ENCODE data around the gene MAPK8.

MAPK8 gene

DNA sequence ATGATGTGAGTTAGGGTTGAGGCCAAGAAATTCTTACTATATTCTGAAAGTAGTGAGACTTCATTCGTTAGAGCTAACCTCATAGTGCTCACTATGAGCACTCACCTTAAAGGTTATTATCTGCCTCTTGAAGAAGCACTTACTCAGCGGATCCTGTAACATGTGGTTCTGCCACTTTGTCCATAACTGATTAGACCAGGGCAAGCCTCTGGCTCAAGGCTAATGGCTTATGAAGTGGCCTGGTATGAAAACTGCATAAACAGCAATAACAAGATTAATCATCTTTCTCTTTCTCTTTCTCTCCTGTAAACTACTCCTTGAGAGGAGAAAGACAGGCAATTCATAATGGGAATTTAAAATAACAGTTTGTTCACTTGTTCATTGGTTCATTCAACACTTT is 82.8 kb downstream of the MAPK8 start:
- DNase-seq = no peak

DNA sequence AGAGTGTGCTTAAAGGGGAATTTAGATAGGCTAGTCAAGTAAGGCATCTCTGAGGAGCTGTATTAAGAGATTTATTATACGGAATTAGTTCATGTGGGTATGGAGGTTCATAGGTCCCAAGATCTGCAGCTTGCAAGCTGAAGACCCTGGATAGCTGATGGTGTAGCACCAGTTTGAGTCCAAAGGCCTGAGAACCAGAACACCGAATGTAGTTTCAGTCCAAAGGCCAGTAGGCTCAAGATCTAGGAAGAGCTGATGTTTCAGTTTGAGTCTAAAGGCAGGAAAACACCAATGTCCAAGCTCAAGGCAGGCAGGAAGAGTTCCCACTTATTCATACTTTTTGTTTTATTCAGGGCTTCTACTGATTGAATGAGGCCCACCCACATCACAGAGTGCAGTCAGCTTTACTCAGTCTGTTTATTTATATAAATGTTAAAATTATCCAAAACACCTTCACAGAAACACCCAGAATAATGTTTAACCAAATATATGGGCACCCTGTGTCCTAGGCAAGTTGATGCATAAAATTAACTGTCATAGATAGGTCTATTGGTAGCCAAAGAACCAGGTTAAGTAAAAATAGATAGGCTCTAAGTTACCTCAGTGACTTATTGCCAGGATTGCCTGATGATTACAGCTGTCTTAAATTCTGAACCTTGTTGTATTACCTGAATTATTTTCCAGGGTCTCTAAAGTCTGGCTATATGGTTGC is 83.5 kb downstream of the MAPK8 start:
- DNase-seq = no peak

DNA sequence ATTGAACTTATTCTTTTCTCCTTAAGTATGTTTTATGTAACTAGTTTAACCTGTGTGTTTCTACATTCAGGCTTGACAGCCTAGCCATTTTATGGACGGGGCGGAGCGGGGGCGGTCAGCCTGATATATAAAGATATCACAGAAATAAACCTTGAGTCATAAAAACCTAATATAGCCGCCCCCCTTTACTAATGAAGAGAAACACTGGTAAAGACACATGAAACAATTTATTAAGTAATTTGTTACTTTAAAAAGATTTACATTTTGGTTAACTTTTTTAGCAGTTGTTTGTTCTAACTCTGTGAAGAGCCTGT is 84.0 kb downstream of the MAPK8 start:
- no peak for DNase-seq

DNA sequence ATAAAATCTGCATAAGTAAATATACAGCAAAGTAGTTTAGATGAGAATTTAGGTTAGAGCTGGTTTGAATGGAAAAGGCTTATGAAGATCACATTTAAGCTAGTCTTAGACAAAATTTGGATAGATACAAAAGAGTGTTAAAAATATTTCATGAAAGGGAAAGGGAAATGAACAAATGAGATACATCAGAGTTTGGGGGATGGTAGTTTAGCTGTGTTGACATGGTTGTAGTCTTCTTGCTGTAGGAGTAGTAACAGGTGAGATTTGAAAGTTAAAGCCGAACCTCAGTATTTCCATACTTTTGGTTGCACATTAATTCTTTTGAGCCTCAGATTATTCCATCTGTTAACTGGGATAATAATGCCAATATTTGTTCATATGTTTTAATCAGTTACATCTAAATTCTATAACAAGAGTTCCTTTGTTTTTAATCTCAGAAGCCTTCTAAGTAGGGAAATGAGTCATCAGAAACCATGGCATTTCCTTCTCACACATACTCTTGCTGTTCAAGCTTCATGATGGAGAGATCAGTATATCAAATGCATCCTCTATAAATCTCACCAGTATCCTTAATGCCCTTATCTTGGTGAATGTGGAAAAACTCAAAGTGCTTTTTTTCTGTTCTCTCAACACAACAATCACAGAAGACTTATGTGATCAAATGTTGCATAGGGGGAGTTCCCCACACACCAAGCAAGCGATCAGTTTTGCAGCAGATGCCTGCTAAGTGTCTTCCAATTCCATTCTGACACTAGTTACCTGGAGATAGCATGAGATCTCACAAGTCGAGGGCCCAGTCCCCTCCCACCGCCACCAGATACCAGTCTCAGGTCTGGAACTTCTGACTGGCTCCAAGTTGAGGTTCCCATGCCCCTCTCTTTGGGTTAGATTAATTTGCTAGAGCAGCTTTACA is 84.7 kb downstream of the MAPK8 start:
- no peak for DNase-seq

DNA sequence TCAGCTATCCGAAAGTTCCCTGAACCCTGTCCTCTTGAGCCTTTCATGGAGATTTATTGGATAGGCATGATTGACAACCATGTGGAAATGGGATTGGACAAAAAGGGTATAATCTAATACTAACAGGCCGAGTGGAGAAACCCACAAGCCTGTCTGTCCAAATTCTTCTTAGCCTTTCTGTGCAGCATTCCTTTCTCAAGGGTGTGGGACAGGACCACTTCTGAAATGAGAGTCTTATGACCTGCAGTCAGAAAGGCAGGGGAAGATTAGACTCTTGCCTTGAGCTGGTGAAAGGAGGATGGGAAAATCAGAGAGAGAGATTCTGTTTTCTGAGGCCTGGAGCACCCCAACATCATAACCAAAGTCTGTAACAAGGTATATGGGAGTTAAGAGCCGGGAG is 85.5 kb downstream of the MAPK8 start:
- DNase-seq = no peak

DNA sequence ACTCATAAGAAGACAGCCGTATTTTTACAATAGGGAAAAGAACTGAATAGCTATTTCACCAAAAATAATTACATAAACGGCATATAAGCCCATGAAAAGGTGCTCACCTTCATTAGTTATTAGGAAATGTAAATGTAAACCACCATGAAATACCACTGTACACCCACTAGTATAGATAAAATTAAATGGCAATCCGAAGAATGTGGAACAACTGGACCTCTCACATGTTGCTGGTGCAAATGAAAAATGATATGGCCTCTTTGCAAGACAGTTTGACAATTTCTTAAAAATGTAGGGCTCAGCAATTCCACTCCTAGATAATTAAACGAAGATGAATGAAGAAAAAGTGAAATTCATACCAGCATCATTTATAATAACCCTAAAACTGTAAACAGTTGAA is 91.8 kb downstream of the MAPK8 start:
- DNase-seq = no peak

DNA sequence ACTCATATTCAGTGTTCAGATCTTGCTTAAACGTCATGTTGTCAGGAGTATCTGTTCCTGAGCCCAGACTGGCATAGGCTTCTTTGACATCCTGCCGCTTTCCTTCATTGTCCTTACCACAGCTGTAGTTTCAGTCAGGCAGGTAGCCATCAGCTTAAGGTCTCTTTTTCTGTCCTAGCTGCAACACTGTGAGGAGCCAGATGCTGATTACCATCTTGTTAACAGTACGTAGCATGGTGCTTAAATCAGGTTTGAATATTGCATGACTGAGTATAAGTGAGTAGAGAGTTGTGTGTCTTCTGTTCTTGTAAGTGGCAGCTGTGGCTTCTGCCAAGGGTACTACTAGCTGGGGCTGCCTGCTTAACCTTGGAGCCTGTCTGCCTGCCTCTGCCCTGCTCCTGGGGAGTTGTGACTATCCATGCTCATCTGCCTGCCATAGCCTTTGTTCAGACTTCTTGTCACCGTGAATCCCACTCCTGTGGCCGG is 92.6 kb downstream of the MAPK8 start:
- no peak for DNase-seq

DNA sequence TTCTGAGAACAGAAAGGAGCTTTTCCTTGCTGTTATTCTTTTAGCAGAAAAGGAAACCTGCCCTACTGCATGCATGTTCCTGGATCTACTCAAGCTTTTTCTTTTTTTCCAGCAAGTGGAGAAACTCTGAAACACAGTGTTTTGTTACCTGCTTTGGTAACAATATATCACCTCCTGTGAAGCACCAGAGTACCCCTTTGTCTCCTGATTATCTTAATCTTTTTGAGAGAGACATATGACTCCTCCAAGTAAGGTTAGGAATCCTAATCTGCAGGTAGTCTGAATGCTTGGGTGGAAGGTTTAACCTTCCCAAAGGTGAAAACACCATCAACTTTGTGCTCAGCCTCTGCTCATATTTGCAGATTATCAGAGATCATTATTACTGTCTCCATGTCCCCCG is 93.1 kb downstream of the MAPK8 start:
- no peak for DNase-seq

DNA sequence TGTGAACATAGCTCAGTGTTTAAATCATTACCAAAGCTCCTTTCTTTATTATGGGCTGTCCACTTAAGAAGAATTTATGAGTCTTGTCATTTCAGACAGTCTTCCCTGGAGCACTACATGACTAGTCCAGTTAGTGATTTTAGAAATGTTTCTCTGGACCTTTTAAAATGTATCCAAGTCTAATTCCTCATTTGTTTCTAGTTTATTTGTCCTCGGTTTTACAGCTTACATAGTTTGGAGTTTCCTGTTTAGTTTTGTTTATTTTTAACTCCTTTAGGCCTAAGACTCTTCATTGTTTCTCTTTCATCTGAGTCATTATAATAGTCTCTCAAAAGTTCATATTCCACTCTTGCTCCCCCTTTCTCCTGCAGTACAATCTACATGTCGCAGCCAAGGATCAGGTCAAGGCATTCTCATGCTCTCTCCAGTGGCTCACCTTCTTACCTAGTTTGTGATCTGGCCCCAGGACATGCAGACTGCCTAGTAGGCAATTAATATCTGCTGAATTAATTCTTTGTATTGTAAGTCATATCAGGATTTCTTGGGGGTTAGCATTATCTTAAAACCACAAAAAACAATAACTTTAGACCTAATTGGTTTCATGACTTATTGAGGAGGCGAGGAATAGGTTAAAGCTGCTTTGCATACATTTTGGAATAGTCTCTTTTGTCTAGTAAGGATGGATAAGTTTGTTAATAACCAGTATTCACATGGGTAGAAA is 93.8 kb downstream of the MAPK8 start:
- DNase-seq = no peak

DNA sequence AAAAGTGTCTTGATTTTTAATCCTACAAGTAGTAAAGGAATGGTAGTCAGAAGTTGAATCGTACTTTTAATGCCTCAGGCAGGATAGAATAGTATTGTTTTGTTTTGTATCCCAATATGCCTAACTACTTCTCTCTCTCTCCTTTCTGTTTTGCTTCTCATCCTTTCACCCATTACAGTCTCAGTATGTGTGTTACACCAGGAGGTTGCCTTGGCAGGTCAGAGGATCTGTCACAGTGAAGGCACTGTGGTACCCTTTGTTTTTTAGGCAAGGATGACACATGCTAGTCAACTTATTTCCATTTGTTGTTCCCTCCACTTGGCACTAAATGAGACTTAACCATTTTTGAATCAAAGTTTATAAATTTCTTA is 94.4 kb downstream of the MAPK8 start:
- DNase-seq = no peak

DNA sequence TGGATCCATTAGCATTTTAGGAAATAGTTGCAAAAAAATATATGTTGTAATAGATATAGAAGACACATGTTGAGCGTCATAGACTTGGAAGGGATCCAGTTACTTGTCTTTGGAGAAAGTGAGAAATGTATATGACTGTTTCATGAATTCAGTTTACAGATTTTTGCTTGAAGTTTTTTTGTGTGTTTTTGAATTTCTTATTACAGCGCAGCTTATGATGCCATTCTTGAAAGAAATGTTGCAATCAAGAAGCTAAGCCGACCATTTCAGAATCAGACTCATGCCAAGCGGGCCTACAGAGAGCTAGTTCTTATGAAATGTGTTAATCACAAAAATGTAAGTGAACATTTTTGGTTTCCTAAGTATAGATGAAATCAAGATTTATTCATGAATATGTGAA is 98.2 kb downstream of the MAPK8 start:
- DNase-seq = no peak

DNA sequence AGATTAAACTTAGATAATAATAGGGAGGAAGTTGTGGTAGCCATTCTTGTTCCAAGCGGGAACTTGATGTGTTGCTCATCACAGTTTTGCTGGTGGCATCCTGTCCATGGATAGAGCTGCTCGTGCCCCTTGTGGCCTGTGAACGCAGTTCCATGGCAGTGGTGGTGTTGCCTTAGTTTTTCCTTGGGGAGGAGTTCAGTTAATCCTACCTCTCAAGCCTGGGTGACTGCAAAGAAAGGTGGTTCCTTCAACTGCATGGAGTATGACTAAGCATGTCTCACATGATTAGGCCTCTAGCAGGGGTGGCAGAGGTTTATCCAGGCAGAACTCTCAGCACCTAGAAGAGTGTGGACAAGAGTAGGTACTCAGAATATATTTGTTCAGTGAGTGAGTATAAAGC is 99.7 kb downstream of the MAPK8 start:
- no peak for DNase-seq

DNA sequence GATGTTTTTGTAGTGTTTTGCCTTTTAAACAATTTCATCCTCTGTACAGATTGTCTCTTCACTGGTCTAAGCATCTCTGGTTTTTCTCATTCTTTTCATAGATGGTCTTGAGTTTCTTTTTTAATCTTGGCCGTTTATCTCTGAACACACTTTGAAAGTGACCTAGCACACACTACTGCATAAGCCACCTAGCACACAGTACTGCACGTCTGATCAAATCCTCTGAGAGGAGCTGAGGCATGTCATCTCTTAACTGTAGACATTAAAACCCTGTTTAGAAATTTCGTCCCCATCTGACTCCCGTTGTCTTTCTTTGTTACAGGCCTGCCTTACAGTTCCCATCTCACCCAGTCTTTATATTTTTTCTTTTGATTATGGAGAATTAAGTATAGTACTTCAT is 100.2 kb downstream of the MAPK8 start:
- no peak for DNase-seq

DNA sequence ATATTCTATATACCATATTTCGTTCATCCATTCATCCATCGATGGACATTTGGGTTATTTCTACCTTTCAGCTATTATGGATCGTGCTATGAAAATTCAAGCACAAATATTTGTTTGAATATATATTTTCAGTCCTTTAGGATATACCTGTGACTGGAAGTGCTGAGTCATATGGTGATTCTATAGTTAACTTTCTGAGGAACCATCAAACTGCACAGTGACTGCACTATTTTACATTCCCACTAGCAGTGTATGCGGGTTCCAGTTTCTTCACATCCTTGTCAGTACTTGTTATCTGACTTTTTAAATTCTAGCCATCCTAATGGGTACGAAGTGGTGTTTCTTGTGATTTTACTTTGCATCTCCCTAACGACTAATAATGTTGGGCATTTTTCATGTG is 104.0 kb downstream of the MAPK8 start:
- DNase-seq = no peak

DNA sequence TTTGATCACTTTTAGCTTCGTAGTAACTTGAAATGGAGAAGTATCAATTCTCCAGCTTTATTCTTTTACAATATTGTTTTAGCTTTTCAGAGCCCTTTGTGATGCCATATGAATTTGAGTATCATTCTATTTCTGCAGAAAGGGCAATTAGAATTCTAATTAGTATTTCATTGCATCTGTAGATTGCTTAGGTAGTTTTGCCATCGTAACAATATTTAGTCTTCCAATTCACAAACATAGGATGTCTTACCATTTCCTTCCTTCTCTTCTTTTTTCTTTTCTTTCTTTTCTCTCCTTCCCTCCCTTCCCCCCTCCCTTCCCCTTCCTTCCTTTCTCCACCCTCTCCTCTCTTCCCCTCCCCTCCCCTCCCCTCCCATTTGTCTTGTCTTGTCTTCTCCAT is 105.0 kb downstream of the MAPK8 start:
- DNase-seq = no peak

DNA sequence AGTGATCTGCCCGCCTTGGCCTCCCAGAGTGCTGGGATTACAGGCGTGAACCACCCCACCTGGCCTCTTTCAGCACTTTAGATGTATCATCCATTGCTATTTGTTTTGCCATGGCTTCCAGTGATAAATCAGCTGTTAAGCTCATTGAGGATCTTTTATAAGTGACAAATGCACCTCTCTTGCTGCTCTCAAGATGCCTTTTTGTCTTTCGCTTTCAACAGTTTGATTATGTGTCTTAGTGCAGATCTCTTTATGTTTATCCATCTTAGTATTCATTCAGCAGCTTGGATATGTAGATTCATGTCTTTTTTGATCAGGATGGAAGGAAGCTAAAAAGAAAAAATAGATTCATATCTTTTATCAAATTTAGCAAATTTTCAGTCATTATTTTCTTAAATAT is 105.6 kb downstream of the MAPK8 start:
- no peak for DNase-seq

DNA sequence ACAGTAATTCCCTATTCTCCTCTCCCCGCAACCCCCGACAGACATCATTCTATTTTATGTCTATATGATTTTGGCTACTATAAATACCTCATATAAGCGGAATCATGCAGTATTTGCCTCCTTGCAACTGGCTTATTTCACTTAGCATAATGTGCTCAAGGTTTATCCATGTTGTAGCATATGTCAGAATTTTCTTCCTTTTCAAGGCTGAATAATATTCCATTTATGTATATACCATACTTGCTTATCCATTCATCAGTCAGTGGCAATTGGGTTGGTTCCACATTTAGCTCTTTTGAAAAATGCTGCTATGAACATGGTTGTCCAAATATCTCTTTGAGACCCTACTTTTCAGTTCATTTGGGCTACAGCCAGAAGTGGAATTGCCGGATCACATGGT is 106.5 kb downstream of the MAPK8 start:
- no peak for DNase-seq

DNA sequence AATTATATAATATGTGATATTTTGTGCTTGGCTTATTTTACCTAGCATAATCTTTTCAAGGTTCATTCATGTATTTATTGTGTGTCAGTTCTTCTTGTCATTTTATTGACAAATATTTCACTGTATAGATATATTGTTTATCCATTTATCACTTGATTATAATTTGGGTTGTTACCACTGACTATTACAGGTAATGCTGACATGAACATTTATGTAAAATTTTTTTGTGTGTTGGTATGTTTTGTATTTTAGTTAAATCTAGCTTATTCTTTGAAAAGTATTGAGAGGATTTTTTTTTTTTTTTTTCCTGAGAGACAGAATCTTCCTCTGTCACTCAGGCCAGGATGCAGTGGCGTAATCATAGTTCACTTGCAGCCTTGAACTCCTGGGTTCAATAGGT is 107.7 kb downstream of the MAPK8 start:
- DNase-seq = no peak

DNA sequence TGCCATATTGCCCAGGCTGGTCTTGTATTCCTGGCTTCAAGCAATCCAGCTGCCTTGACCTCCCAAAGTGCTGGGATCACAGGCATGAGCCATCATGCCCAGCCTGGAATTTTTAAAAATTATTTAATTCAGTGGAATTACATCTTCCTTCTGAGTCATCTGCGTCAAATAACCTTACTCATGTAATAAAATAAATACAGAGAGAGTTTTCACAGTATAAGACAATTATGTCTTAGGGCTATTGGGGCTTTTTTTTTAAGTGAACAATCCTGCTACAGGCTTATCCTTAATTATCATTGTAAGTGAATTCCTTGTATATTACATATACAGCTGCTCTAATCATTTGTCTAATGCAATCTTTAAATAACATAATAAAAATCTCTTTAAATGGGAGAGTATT is 108.3 kb downstream of the MAPK8 start:
- no peak for DNase-seq

DNA sequence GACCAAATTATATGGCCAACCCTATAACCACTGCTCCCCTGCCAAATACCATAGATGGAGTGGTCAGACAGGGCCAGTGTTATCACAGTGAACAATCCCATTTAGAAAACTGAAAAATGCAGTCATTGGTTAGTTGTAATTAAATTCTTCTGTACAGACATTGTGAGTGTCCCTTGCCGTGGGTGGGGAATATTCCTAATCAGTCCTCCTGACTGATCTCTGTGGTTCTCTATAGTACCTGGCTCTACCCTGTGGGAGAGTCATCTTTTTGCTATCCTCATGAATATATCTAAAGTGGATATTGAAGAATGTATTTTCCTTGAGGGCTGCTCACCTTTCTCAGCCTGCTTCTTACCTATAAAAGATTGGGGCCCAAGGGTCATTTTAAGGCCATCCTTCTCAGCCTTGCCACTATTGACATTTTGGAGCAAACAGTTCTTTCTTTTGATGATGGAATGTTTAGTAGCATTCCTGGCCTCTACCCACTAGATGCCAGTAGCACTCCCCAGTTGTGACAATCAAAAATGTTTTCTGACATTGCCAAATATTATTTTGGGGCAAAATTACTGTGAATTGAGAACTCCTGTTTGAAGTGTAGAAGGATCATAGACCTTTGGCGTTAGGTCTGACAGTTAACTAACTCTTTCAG is 110.2 kb downstream of the MAPK8 start:
- no peak for DNase-seq

DNA sequence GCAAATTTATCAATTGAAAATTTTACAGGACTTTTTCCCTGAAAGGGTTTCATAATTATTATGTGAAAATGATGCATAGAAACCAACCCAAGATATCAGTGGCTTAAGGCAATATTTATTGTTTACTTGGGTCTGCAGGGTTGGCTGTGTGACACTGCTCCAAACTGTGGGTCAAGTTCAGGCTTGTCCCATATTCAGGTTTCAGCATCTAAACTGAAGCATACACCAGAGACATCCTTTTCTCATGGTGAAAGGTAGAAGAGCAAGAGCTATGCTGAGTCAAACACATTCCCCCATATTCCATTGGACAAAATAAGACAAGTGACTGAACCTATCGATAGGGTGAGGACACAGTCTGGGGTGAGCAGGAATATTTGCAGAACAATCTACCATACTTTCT is 110.9 kb downstream of the MAPK8 start:
- DNase-seq = no peak

DNA sequence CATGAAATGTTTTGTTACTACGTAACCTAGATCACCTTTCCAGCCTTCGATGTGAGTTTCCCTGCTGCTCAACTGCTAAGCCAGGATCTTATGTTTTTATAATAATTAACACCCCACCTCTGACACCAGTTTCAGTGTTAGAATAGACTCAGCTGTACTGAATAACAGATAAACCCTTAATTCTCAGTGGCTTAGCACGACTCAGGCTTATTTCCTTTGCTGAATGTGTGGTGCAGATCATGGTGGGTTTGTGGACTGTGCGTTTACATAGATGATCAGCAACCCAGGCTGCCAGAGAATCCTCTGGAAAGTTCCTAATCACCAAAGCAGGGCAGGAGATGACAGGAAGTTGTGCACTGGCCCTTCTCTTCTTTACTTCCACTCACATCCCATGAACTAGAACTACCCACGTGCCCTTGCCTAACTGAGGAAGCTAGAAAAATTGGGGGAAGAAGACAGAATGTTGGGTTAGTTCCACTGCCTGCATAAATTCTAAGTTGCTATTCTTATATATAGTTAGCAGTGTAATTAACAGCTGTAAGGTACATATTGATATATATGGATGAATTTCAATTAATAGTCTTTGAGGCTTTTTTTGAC is 111.8 kb downstream of the MAPK8 start:
- no peak for DNase-seq

DNA sequence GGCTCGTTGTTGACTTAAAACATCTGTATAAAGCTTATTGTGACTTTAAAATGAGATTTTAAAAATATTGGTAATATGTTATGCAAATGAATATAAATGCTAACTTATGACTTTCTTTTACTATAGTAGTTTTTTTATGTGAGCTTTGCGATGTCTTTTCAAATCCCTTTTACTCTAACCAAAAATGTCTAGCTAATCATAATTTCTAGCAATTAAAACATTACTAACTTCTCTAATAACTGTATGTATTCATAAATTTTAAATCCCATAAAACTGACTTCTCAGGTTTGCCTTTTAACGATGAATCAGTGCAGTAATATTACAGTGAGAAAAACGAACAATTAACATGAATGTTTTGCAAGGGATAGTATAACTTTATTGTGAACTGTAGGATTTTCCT is 113.2 kb downstream of the MAPK8 start:
- DNase-seq = no peak

All from NCI-H1930 (cell line).